Stimulated activated CD8-positive, alpha-beta memory T cell treated with anti-CD3 and anti-CD28 coated beads, Interleukin-4, amount 100 ng/mL, for 48 hours (primary cell): ENCODE results near the gene SEMG1.

ENCODE experiments used
- DNase-seq: peaks from one replicate; pipeline ENCODE4 v3.0.0-alpha.2; 2020

Gene SEMG1

DNA sequence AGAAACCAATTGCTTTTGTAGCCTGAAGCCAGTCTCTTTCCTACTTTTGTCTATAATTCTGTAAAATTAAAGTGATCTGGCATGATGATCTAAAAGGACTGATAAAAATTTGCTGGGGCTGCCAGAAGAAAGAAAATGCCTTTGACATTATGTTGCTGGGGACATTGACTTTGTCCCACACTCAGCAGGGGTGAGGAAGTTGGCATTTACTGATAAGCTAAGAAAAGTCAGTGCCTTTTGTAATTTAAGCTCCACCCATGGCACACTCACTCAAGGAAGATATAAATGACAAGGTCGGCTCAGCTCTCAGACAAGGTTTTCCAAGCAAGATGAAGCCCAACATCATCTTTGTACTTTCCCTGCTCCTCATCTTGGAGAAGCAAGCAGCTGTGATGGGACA lies at the start of gene SEMG1:
Gene SEMG1, plus strand, starts transcription at position 309 of the 400 bp plus-strand sequence. Its CDS starts 21 bp downstream, at position 330.
- no peak for DNase-seq

DNA sequence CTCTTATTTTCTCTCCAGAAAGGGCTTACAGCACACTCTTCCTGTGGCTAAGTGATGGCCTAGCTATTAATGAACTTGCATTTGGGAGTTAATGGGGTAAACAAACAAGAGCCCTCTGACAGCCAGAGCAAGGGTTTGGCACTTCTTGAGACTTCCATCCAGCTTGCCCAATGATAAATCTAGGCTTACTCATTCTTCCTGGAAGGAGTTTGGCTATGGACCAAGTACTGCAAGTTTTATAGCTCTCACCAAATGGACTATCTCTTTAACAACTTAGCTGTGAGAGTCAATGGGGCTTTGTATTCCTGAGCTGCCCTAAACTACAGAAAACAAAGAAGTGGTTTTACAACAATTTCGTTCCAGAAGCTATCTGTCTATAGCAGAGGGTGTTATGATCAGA lies 48.9 kb upstream of the SEMG1 start:
- DNase-seq = no peak

GRCh38 chr20:45163083-45163803 lies 43.6 kb upstream of the SEMG1 start:
- no peak for DNase-seq

DNA sequence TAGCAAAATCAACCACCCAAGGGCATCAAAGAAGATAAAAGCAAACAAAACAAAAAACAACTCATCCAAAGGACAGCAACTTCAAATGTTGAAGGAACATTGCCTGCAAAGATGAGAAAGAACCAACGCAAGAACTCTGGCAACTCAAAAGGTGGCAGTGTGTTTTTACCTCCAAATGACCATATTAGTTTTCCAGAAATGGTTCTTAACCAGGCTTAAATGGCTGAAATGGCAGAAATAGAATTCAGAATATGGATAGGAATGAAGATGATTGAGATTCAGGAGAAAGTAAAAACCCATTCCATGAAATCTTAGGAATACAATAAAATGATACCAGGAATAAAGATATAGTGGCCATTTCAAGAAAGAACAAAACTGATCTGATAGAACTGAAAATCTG lies 41.9 kb upstream of the SEMG1 start:
- DNase-seq = no peak

- DNase-seq = no peak
Observed at GRCh38 chr20:45173522-45173921, 33.3 kb upstream of the SEMG1 start.

- DNase-seq = no peak
Observed at GRCh38 chr20:45174434-45175364, 32.1 kb upstream of the SEMG1 start, which contains the start of gene PI3. TSS of gene PI3 (plus strand) at chr20:45174902. CDS start at chr20:45174923, 21 bp downstream.

- DNase-seq = no peak
Observed at GRCh38 chr20:45176526-45177267, 30.1 kb upstream of the SEMG1 start.

- DNase-seq = no peak
Observed at GRCh38 chr20:45179166-45179565, 27.7 kb upstream of the SEMG1 start.

DNA sequence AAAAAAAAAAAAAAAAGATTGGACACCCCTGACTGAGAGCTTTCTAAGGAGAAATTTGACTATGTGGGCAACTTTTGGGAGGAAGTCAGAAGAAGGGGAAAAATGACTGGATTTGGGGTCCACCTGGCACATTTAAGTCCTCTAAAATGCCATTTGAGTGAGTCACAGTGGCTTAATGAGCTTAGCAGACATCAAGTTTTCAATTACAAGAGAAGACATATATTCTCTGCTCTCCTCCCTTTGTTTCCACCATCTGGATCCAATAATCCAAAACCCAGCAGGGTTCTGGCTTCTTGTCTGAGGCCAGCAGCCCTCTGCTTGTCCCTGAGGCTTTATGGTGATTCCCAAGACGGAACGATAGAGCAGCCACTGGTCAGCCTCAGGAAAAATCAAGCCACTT lies 25.2 kb upstream of the SEMG1 start:
- DNase-seq = no peak

- DNase-seq = no peak
Observed at GRCh38 chr20:45183084-45183483, 23.7 kb upstream of the SEMG1 start.

GRCh38 chr20:45187693-45188092 lies 19.1 kb upstream of the SEMG1 start:
- DNase-seq = no peak

GRCh38 chr20:45189067-45189609 lies 17.7 kb upstream of the SEMG1 start:
- no peak for DNase-seq

DNA sequence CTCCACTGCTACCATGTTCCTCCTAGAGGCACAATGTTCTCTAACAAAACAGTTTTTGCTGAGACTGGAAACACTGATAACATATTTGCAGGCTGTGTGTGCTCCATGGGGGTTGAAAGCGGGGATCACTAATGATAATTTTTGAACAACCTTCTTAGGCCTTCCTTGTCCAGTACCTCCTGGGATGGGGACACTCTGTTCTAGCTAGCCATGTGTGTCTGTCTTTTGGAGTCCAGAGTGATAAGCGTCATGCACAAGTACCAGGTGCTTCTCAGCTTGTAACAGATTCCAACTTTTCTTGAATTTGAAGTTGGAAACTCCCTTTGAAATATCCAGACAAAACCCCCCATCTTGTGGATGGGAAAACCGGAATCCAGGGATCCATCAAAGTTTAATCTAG lies 17.0 kb upstream of the SEMG1 start:
- no peak for DNase-seq

DNA sequence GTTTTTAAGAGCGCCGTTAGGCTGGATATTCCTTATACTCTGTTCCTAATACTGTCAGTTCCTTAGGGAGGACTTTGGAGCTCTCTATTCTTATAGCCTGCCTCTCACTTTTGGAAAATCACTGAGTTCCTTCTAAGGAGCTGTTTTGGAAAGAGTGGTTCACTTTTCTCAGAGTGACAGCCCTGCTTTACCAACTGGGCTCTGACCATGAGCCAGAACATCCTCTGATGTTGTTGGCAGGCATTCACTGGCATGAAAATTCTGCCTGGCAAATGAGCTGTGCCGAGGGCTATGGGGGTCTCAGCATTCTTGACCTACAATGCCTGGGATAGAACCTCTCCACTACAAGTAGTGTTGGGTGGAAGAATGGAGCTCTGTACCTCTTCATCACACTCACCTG lies 14.9 kb upstream of the SEMG1 start:
- no peak for DNase-seq

DNA sequence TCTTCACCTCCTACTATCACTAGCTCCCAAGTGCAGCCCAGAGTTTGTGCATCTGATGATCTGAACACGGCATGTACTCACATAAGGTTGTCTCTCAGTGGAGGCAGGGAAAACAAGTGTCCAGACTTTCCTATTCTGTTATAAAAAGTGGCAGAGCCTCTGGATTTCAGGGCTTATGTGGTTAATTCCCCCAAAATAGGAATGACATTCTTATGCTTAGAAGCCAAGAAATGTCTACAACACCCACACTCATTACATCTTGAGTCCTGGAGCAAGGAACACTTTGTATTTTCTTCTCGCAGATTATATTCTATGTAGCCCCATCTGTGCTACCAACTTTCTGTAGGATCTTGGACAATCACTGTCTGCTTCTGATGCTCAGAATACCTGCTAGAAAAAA lies 13.5 kb upstream of the SEMG1 start:
- no peak for DNase-seq

DNA sequence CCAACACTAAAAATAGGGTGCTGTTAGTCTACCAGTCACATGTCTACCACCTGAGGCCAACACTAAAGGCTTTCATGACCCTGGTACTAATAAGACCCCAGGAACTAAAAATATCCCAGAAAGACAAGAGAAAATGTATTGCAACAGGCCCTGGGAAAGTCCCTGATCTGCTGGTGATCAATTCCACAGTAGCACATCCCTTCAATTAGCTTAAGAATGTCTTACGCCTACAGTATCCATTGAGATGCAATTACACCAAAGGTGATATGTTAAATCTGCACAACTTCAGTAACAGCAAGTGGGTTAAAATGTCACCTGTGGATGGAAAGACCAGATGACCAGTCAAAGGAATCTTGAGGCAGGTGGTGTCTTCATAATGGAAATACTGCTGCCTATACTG lies 3.1 kb downstream of the SEMG1 start:
- DNase-seq = no peak

GRCh38 chr20:45211569-45212474 lies 5.0 kb downstream of the SEMG1 start:
- no peak for DNase-seq

GRCh38 chr20:45212836-45213235 lies 6.0 kb downstream of the SEMG1 start:
- no peak for DNase-seq

DNA sequence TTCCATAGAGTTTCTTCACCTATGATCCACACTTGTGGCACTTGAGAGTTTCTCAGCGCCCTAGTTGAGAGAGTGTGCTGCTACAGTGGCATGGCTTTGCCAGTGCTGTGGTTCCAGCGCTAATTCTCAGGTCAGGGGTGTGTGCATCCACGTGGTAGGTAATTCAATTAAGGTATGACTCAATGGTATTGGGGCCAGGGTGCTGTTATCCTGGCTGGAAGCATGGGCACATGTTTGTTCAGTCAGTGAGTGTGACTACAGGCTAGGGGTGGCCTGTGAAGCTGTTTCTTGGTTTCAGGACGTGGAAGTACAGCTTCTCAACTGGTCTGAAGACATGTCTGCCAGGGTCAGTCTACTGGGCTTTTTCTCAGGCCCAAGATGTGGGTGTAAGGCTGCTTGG lies 11.3 kb downstream of the SEMG1 start:
- no peak for DNase-seq

DNA sequence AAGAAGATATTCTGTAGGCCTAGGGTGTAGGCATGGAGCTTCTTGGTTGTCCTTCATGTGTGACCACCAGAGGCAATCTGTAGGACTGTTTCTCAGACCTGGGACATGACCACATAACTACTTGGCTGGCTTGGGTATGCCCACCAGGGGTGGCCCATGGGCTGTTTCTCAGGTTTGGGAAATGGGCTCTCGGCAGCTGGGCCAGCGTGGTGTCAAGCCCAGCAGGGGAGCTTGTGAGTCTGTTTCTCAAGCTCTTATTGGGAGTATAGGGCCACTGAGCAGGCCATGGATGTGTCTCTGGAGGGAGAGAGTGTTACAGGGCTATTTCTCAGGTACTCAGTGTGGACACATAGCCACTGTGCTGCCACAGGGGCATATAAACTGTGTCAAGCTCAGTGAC lies 11.8 kb downstream of the SEMG1 start:
- DNase-seq = no peak

DNA sequence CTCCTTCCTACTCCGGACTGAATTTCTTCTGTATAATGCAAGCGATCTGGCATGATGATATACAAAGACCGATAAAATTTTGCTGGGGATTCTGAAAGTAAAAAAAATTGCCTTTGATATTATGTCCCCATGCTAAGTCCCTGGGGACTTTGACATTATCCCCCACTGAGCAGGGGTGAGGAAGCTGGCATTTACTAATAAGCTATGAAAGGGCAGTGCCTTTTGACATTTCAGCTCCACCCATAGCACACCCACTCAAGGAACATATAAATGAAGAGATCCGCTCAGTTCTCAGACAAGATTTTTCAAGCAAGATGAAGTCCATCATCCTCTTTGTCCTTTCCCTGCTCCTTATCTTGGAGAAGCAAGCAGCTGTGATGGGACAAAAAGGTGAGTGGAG lies 14.2 kb downstream of the SEMG1 start, which contains the start of gene SEMG2:
Gene SEMG2, plus strand, starts transcription at position 298 of the 400 bp plus-strand sequence. Its CDS starts 17 bp downstream, at position 315.
- DNase-seq = no peak

GRCh38 chr20:45223136-45223535 lies 16.3 kb downstream of the SEMG1 start:
- no peak for DNase-seq
